ENCODE measurements around the gene EFNB1.

EFNB1 gene

GRCh38 chrX:68827848-68828624, 785 bp upstream of the EFNB1 start:
- DNase-seq = peak; percentile 72

- no peak for DNase-seq
Measured at GRCh38 chrX:68829582-68830418, 979 bp downstream of the EFNB1 start.

GRCh38 chrX:68830419-68831404, 1.9 kb downstream of the EFNB1 start:
- no peak for DNase-seq

- DNase-seq = no peak
Measured at GRCh38 chrX:68831405-68832100, 2.7 kb downstream of the EFNB1 start.

GRCh38 chrX:68832101-68832416, 3.2 kb downstream of the EFNB1 start:
- no peak for DNase-seq

- DNase-seq = no peak
Measured at GRCh38 chrX:68832516-68833447, 4.0 kb downstream of the EFNB1 start.

GRCh38 chrX:68833448-68833805, 4.6 kb downstream of the EFNB1 start:
- no peak for DNase-seq

- DNase-seq = no peak
Measured at GRCh38 chrX:68833855-68834331, 5.1 kb downstream of the EFNB1 start.

GRCh38 chrX:68834371-68835103, 5.7 kb downstream of the EFNB1 start:
- DNase-seq = no peak

GRCh38 chrX:68835104-68835442, 6.3 kb downstream of the EFNB1 start:
- no peak for DNase-seq

GRCh38 chrX:68835468-68835867, 6.6 kb downstream of the EFNB1 start:
- no peak for DNase-seq

GRCh38 chrX:68837119-68837518, 8.3 kb downstream of the EFNB1 start:
- DNase-seq = no peak

- DNase-seq = no peak
Measured at GRCh38 chrX:68838571-68838910, 9.7 kb downstream of the EFNB1 start.

GRCh38 chrX:68839771-68840170, 10.9 kb downstream of the EFNB1 start:
- DNase-seq = no peak

- no peak for DNase-seq
Measured at GRCh38 chrX:68840256-68840655, 11.4 kb downstream of the EFNB1 start.

- DNase-seq = no peak
Measured at GRCh38 chrX:68841251-68842049, 12.6 kb downstream of the EFNB1 start.

- no peak for DNase-seq
Measured at GRCh38 chrX:68842351-68842750, 13.5 kb downstream of the EFNB1 start.

GRCh38 chrX:68842781-68843581, 14.2 kb downstream of the EFNB1 start:
- DNase-seq = no peak

GRCh38 chrX:68843992-68844391, 15.2 kb downstream of the EFNB1 start:
- DNase-seq = no peak
